Activated T-cell treated with anti-CD3 and anti-CD28 coated beads, Interleukin-2, amount 50 U/mL, for 24 hours (primary cell): ENCODE results near the gene APELA.
"Not testable (repeated sequence)": the region's sequence is repeated elsewhere in the genome, so short reads cannot be mapped to it uniquely, and the experiment has no call there.

Source experiments
- DNase-seq: peaks from one replicate; pipeline ENCODE4 v3.0.0-alpha.2; 2020
- H3K27ac Mint-ChIP-seq: 2 replicates; pipeline ENCODE4 v1.8.0; 2020; ENCODE audit warnings: mild to moderate bottlenecking, mixed read lengths
- H3K27me3 Mint-ChIP-seq: 2 replicates; pipeline ENCODE4 v1.8.0; 2020; ENCODE audit warnings: mixed read lengths
- H3K36me3 Mint-ChIP-seq: 2 replicates; pipeline ENCODE4 v1.8.0; 2020; ENCODE audit warnings: low read depth, mixed read lengths
- H3K4me1 Mint-ChIP-seq: 2 replicates; pipeline ENCODE4 v1.8.0; 2020; ENCODE audit warnings: low read depth, mixed read lengths
- H3K4me3 Mint-ChIP-seq: 2 replicates; pipeline ENCODE4 v1.8.0; 2020; ENCODE audit warnings: mild to moderate bottlenecking, moderate library complexity, mixed read lengths
- H3K9me3 Mint-ChIP-seq: 2 replicates; pipeline ENCODE4 v1.8.0; 2020; ENCODE audit warnings: mixed read lengths

The APELA gene

DNA sequence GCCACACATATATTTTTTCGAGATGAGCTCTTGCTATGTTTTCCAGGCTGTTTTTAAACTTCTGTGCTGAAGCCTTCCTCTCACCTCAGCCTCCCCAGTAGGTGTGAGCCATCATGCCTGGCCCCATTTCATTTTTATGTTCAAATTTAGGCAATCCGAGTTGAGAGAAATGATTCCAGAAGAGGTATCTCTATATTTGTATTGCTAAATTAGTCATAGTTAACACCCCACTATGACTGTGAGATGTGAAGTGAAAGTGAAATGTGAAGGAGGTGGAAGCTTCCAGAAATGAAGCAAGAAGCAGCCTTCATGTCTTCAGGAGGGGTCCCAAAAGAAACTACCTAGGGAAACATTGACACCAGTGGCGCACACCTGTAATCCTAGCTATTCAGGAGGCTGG is 17.7 kb downstream of the APELA start:
- H3K27ac Mint-ChIP-seq = no peak overlapping the region
- DNase-seq = no peak
- H3K4me1 Mint-ChIP-seq = no peaks in the 10 kb centered on the region
- H3K9me3 Mint-ChIP-seq = no peaks in the 10 kb centered on the region
- peaks cover 20% of the 10 kb centered on the region for H3K27me3 Mint-ChIP-seq
- no peaks in the 10 kb centered on the region for H3K36me3 Mint-ChIP-seq
- H3K4me3 Mint-ChIP-seq = no peak overlapping the region

- Mint-ChIP-seq H3K9me3 (no peaks in the 10 kb centered on the region), H3K27me3 (peaks cover 3% of the 10 kb centered on the region), H3K4me3 (no peak overlapping the region), H3K4me1 (no peaks in the 10 kb centered on the region), H3K36me3 (no peaks in the 10 kb centered on the region), H3K27ac (no peak overlapping the region)
- no peak for DNase-seq
Measured at GRCh38 chr4:164902608-164903007, 25.6 kb downstream of the APELA start.

DNA sequence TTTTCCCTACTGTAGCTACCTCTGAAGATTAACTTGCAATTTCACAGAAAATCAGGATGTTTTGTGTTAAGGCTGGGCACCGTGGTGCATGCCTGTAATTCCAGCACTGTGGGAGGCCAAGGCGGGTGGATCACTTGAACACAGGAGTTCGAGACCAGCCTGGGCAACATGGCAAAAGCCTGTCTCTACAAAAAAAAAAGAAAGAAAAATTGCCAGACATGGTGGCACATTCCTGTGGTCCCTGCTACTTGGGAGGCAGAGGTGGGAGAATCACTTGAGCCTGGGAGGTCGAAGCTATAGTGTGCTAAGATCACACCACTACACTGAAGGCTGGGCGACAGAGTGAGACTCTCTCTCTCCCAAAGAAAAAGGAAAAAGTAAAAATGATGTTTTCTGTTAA is 27.4 kb downstream of the APELA start:
- Mint-ChIP-seq H3K36me3 (no peaks in the 10 kb centered on the region), H3K27ac (no peak overlapping the region), H3K9me3 (no peaks in the 10 kb centered on the region), H3K27me3 (peaks cover 2% of the 10 kb centered on the region), H3K4me3 (no peak overlapping the region), H3K4me1 (no peaks in the 10 kb centered on the region)
- no peak for DNase-seq

GRCh38 chr4:164904941-164905340 is 28.0 kb downstream of the APELA start:
- Mint-ChIP-seq H3K27me3 (peaks cover 2% of the 10 kb centered on the region), H3K9me3 (no peaks in the 10 kb centered on the region), H3K36me3 (no peaks in the 10 kb centered on the region), H3K4me3 (no peak overlapping the region), H3K27ac (no peak overlapping the region), H3K4me1 (no peaks in the 10 kb centered on the region)
- no peak for DNase-seq

- Mint-ChIP-seq H3K27me3 (peaks cover 2% of the 10 kb centered on the region), H3K9me3 (no peaks in the 10 kb centered on the region), H3K36me3 (no peaks in the 10 kb centered on the region), H3K4me3 (no peak overlapping the region), H3K27ac (no peak overlapping the region), H3K4me1 (no peaks in the 10 kb centered on the region)
- no peak for DNase-seq
Measured at GRCh38 chr4:164906368-164906767, 29.4 kb downstream of the APELA start.

DNA sequence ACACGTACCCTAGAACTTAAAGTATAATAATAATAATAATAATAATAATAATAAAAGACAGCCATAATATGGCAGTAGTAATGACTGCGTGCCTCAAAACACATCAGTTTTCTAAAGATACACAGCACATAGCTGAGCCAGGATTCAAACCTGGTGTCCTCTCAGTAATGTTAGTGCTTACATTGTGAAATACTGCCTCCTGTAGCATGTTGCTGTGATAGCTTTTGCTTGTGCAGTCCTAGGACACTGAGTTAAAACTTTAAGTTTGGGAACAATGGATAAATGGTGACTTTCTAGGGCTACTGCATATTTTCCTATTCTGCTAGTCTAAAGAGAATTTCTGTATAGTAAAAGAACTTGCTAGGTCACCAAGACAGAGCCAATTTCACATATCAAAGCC is 36.5 kb downstream of the APELA start:
- not testable (repeated sequence) for H3K9me3 Mint-ChIP-seq, H3K27me3 Mint-ChIP-seq, H3K4me1 Mint-ChIP-seq, H3K4me3 Mint-ChIP-seq, DNase-seq, H3K36me3 Mint-ChIP-seq, H3K27ac Mint-ChIP-seq

DNA sequence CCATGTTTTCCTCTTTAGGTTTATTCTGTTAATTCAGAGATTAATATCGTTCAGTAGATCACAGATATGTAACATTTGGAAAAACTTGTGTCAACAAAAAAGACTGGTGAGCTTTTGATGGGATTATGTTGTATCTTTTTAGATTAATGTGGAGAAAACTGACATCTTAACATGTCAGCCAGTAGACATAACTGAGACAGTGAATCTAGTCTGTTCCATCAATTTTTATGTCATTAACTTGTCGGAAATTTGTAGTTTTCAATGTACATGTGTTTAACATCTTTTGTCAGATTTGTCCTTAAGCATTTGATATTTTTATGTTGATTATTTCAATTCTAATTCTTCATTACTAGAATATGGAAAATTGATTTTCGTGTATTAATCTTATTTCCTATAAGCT is 42.0 kb downstream of the APELA start:
- H3K9me3 Mint-ChIP-seq = no peaks in the 10 kb centered on the region
- no peaks in the 10 kb centered on the region for H3K4me1 Mint-ChIP-seq
- no peaks in the 10 kb centered on the region for H3K36me3 Mint-ChIP-seq
- H3K27me3 Mint-ChIP-seq = peaks cover 2% of the 10 kb centered on the region
- H3K27ac Mint-ChIP-seq = no peak overlapping the region
- DNase-seq = no peak
- no peak overlapping the region for H3K4me3 Mint-ChIP-seq

GRCh38 chr4:164924670-164925238 is 47.8 kb downstream of the APELA start:
- Mint-ChIP-seq H3K4me1 (no peaks in the 10 kb centered on the region), H3K27ac (no peak overlapping the region), H3K9me3 (no peaks in the 10 kb centered on the region), H3K27me3 (peaks cover 2% of the 10 kb centered on the region), H3K4me3 (no peak overlapping the region), H3K36me3 (no peaks in the 10 kb centered on the region)
- no peak for DNase-seq

DNA sequence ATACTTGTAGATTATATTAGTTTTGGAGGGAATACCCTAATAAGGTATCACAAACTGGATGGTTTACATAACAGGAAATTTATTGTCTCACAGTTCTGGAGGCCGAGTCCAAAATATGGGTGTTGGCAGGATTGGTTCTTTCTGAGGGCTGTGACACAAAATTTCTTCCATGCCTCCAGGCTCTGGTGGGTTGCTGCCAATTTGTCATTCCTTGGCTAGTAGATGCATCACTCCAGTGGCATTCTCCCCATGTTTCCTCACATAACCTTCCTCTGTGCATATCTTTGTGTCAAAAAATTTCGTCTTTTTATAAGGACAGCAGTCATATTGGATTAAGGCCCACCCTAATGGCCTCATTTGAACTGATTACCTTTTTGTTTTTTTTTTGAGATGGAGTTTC is 49.3 kb downstream of the APELA start:
- no peak for DNase-seq
- Mint-ChIP-seq H3K4me1 (no peaks in the 10 kb centered on the region), H3K27me3 (peaks cover 5% of the 10 kb centered on the region), H3K9me3 (no peaks in the 10 kb centered on the region), H3K27ac (no peak overlapping the region), H3K4me3 (no peak overlapping the region), H3K36me3 (no peaks in the 10 kb centered on the region)

DNA sequence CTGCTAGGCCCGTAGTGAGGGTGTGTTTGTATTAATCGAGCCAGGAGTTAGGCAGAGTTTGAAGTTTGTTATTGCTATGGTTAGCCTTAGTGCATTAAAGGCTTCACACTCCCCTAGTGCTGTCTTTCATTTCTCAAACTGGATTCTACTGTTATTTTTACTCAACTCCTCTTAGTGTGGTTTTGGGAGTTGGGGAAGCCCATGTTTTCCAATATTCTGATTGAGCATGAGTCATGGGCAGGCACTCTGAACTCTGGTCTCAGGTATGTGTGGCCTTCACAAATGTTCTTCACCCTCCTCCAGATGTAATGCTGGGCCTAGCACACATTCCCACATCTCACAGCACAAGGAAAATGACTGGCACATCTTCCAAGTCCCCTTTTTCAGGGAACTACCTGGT is 50.1 kb downstream of the APELA start:
- H3K36me3 Mint-ChIP-seq, H3K27ac Mint-ChIP-seq, H3K9me3 Mint-ChIP-seq, H3K27me3 Mint-ChIP-seq, H3K4me1 Mint-ChIP-seq, H3K4me3 Mint-ChIP-seq, DNase-seq: not testable (repeated sequence)

DNA sequence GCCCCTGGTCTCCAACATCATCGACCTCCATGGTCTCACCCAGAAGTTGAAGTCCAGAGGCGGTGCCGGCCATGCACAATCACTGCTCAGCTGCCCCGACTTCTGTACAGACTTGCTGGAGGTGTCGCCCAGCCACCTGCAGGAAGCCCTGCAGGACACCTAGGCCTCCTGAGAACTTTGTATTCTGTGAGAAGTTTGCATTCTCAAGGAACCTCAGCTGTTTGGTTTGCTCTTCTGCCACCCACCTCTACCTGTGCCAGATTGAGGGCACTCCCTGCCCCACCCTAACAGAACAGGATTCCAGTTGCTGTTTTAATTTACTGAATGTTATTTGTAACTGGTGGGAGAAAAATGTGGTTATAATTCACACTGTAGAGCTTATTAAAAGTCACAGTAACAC is 53.7 kb downstream of the APELA start:
- H3K4me3 Mint-ChIP-seq = no peak overlapping the region
- H3K4me1 Mint-ChIP-seq = no peaks in the 10 kb centered on the region
- H3K36me3 Mint-ChIP-seq = no peaks in the 10 kb centered on the region
- peaks cover 14% of the 10 kb centered on the region for H3K27me3 Mint-ChIP-seq
- no peaks in the 10 kb centered on the region for H3K9me3 Mint-ChIP-seq
- no peak overlapping the region for H3K27ac Mint-ChIP-seq
- DNase-seq = no peak

GRCh38 chr4:164931551-164932324 is 54.8 kb downstream of the APELA start:
- H3K4me1 Mint-ChIP-seq = no peaks in the 10 kb centered on the region
- H3K27ac Mint-ChIP-seq = no peak overlapping the region
- H3K4me3 Mint-ChIP-seq = no peak overlapping the region
- H3K36me3 Mint-ChIP-seq = no peaks in the 10 kb centered on the region
- DNase-seq = no peak
- peaks cover 19% of the 10 kb centered on the region for H3K27me3 Mint-ChIP-seq
- no peaks in the 10 kb centered on the region for H3K9me3 Mint-ChIP-seq

- H3K4me3 Mint-ChIP-seq = no peak overlapping the region
- H3K4me1 Mint-ChIP-seq = no peaks in the 10 kb centered on the region
- no peaks in the 10 kb centered on the region for H3K9me3 Mint-ChIP-seq
- H3K27me3 Mint-ChIP-seq = peaks cover 24% of the 10 kb centered on the region
- no peak for DNase-seq
- H3K36me3 Mint-ChIP-seq = no peaks in the 10 kb centered on the region
- no peak overlapping the region for H3K27ac Mint-ChIP-seq
Measured at GRCh38 chr4:164933244-164933643, 56.3 kb downstream of the APELA start.

GRCh38 chr4:164935363-164935762 is 58.4 kb downstream of the APELA start:
- peaks cover 34% of the 10 kb centered on the region for H3K27me3 Mint-ChIP-seq
- no peaks in the 10 kb centered on the region for H3K9me3 Mint-ChIP-seq
- DNase-seq = no peak
- no peak overlapping the region for H3K4me3 Mint-ChIP-seq
- H3K4me1 Mint-ChIP-seq = no peaks in the 10 kb centered on the region
- no peaks in the 10 kb centered on the region for H3K36me3 Mint-ChIP-seq
- no peak overlapping the region for H3K27ac Mint-ChIP-seq

DNA sequence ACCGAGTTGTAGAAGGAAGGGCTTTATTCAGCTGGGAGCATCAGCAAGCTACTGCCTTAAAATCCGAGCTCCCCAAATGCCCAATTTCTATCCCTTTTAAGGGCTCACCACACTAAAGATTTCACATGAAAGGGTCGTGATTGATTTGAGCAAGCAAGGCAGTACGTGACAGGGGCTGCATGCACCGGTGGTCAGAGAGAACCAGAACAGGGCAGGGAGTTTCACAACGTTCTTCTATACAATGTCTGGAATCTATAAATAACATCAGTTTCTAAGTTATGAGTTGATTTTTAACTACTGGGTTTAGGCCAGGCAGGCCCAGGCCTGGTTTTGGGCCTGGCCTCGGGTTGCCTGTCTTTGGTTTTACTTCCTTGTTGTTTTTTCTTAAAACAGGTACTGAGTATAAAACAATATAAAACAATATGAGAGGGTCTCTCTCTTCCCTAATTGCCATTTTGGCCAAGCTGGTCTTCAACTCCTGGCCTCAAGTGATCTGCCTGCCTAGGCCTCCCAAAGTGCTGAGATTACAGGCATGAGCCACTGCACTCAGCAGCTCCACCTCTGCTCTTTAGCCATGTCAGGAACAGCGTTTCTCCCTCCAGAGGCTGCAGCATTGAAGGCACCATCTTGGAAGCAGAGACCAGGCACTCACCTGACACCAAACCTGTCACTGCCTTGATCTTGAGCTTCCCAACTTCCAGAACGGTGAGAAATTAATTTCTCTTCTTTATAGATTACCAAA is 59.1 kb downstream of the APELA start:
- H3K27me3 Mint-ChIP-seq = peaks cover 37% of the 10 kb centered on the region
- H3K36me3 Mint-ChIP-seq, H3K9me3 Mint-ChIP-seq, H3K4me1 Mint-ChIP-seq, H3K27ac Mint-ChIP-seq, DNase-seq, H3K4me3 Mint-ChIP-seq: not testable (repeated sequence)
